ENCODE measurements around the gene KDM4B. TPM values are rescaled to one million over a fixed set of nuclear protein-coding genes. Genes with fewer than 3 reads are reported as not detected.

The KDM4B gene
- total and polyA plus RNA-seq, 10 of the 15 experiments (the other 5 are each of a cell fraction or from before 2014, with no cell fraction given), result 0.47 to 49.6 (median 16.2) TPM

DNA sequence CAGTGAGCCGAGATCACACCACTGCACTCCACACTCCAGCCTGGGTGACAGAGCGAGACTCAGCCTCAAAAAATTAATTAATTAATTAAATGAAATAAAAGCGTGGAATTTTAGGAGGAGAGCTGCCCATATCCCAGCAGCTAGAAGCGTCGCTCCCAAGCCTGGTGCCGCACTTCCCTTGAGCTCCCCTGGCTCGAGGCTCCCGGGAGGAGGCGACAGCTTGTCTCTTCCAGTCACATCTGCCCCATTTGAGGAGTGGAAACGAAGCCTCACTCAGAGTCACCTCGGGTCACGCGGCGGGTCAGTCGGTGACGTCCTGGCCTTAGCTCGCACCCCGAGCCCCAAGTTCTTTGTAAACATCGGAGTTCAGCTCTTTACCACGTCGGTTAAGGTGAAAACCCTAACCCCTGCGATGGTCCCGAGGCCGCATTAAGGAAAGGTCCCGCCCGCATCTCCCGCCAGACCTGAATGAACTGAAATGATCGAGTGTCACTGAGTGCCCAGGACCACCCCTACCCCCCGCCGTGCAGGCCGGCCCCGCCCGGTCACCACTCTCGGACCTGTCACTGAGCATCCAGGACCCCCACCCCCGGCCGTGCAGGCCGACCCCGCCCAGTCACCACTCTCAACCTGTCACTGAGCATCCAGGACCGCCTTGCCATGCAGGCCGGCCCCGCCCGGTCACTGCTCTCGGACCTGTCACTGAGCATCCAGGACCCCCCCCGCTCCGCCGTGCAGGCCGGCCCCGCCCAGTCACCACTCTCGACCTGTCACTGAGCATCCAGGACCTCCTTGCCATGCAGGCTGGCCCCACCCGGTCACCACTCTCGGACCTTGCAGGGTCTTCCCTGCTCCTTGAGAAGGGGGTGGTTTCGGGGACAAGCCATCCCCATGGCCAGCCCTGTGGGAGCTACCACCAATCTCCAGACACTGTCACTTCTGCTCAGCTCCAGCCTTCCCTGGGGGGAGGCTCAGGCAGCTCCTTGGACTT, 176.9 kb downstream of the KDM4B start:
- POLR2A ChIA-PET, result no interaction called here
- Histone ChIP-seq H3K27ac (ENCODE audit: control insufficient read depth, insufficient read depth) (no peak overlapping the region), H3K4me1 (ENCODE audit: control insufficient read depth, insufficient read depth, low read length) (no peaks in the 10 kb centered on the region), H3K9ac (ENCODE audit: control insufficient read depth, insufficient read depth, low read length) (no peak overlapping the region), H3K4me2 (ENCODE audit: control insufficient read depth, insufficient read depth) (no peak overlapping the region), H2AFZ (ENCODE audit: control insufficient read depth, low read depth, low read length) (no peak overlapping the region), H3K9me3 (replicated peaks; ENCODE audit: control insufficient read depth, insufficient read depth, low read length) (no peaks in the 10 kb centered on the region), H3K79me2 (ENCODE audit: control insufficient read depth, insufficient read depth, low read length) (peaks cover 2% of the 10 kb centered on the region), H4K20me1 (ENCODE audit: control insufficient read depth, insufficient read depth) (no peaks in the 10 kb centered on the region), H3K36me3 (ENCODE audit: control insufficient read depth in 2 of 2, insufficient read depth in 2 of 2, low read length in 1 of 2) (peaks cover 12 to 24% of the 10 kb centered on the region in 2 experiments), H3K27me3 (replicated peaks in 1 of 2; ENCODE audit: control insufficient read depth in 2 of 2, insufficient read depth in 2 of 2, low read length in 1 of 2) (no peaks in the 10 kb centered on the region), H3K4me3 (no peak overlapping the region)
- BruUV-seq (replicated peaks), result no TSS peak
- ATAC-seq (no peak), FAIRE-seq (no peak), DNase-seq (ENCODE audit: low read depth, low spot score) (no peak)
- whole genome bisulfite sequencing (ENCODE audit: insufficient coverage, insufficient replicate concordance, low lambda C conversion rate, missing lambda C conversion rate), result 96% methylated on average over 29 of the region's 52 CpGs
- intact Hi-C loops (cut with micrococcal nuclease; ENCODE audit: unreplicated experiment), result no loop called here
- SMC1A ChIA-PET (ENCODE audit: uncharacterized antibody, unreplicated experiment), result no interaction called here
- RAD21 ChIA-PET (ENCODE audit: unreplicated experiment), result no interaction called here
- CTCF ChIA-PET, result interaction anchor here (0.6 to 1.1 kb wide), 2 partner anchors 185 to 273 kb away, joined by 3 read pairs; no protein-coding TSS in a partner anchor
- in situ Hi-C loops (cut with MboI), result no loop called here
- TF ChIP-seq, protein P1, sequence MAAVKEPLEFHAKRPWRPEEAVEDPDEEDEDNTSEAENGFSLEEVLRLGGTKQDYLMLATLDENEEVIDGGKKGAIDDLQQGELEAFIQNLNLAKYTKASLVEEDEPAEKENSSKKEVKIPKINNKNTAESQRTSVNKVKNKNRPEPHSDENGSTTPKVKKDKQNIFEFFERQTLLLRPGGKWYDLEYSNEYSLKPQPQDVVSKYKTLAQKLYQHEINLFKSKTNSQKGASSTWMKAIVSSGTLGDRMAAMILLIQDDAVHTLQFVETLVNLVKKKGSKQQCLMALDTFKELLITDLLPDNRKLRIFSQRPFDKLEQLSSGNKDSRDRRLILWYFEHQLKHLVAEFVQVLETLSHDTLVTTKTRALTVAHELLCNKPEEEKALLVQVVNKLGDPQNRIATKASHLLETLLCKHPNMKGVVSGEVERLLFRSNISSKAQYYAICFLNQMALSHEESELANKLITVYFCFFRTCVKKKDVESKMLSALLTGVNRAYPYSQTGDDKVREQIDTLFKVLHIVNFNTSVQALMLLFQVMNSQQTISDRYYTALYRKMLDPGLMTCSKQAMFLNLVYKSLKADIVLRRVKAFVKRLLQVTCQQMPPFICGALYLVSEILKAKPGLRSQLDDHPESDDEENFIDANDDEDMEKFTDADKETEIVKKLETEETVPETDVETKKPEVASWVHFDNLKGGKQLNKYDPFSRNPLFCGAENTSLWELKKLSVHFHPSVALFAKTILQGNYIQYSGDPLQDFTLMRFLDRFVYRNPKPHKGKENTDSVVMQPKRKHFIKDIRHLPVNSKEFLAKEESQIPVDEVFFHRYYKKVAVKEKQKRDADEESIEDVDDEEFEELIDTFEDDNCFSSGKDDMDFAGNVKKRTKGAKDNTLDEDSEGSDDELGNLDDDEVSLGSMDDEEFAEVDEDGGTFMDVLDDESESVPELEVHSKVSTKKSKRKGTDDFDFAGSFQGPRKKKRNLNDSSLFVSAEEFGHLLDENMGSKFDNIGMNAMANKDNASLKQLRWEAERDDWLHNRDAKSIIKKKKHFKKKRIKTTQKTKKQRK (IDR thresholded peaks at IDR 0.05; ENCODE audit: low read depth, low read length), result no peak
- TF ChIP-seq ESRRA (IDR thresholded peaks at IDR 0.05; ENCODE audit: low read length) (no peak), RBBP5 (conservative IDR thresholded peaks at IDR 0.05) (no peak), TBL1XR1 (IDR thresholded peaks at IDR 0.05; ENCODE audit: low read depth, low read length) (no peak), POU2F2 (IDR thresholded peaks at IDR 0.05; ENCODE audit: borderline replicate concordance, low read depth, low read length) (no peak), NFIC (IDR thresholded peaks at IDR 0.05; ENCODE audit: low read depth, low read length) (no peak), CHD4 (IDR thresholded peaks at IDR 0.05) (no peak), SREBF2 (IDR thresholded peaks at IDR 0.05; ENCODE audit: low read length) (no peak), ZNF384 (IDR thresholded peaks at IDR 0.05; ENCODE audit: borderline replicate concordance, low read depth, low read length) (no peak)
- TF ChIP-seq, protein P2, sequence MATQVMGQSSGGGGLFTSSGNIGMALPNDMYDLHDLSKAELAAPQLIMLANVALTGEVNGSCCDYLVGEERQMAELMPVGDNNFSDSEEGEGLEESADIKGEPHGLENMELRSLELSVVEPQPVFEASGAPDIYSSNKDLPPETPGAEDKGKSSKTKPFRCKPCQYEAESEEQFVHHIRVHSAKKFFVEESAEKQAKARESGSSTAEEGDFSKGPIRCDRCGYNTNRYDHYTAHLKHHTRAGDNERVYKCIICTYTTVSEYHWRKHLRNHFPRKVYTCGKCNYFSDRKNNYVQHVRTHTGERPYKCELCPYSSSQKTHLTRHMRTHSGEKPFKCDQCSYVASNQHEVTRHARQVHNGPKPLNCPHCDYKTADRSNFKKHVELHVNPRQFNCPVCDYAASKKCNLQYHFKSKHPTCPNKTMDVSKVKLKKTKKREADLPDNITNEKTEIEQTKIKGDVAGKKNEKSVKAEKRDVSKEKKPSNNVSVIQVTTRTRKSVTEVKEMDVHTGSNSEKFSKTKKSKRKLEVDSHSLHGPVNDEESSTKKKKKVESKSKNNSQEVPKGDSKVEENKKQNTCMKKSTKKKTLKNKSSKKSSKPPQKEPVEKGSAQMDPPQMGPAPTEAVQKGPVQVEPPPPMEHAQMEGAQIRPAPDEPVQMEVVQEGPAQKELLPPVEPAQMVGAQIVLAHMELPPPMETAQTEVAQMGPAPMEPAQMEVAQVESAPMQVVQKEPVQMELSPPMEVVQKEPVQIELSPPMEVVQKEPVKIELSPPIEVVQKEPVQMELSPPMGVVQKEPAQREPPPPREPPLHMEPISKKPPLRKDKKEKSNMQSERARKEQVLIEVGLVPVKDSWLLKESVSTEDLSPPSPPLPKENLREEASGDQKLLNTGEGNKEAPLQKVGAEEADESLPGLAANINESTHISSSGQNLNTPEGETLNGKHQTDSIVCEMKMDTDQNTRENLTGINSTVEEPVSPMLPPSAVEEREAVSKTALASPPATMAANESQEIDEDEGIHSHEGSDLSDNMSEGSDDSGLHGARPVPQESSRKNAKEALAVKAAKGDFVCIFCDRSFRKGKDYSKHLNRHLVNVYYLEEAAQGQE (IDR thresholded peaks at IDR 0.05; ENCODE audit: low read depth, low read length), result no peak
- TF ChIP-seq, protein P3, sequence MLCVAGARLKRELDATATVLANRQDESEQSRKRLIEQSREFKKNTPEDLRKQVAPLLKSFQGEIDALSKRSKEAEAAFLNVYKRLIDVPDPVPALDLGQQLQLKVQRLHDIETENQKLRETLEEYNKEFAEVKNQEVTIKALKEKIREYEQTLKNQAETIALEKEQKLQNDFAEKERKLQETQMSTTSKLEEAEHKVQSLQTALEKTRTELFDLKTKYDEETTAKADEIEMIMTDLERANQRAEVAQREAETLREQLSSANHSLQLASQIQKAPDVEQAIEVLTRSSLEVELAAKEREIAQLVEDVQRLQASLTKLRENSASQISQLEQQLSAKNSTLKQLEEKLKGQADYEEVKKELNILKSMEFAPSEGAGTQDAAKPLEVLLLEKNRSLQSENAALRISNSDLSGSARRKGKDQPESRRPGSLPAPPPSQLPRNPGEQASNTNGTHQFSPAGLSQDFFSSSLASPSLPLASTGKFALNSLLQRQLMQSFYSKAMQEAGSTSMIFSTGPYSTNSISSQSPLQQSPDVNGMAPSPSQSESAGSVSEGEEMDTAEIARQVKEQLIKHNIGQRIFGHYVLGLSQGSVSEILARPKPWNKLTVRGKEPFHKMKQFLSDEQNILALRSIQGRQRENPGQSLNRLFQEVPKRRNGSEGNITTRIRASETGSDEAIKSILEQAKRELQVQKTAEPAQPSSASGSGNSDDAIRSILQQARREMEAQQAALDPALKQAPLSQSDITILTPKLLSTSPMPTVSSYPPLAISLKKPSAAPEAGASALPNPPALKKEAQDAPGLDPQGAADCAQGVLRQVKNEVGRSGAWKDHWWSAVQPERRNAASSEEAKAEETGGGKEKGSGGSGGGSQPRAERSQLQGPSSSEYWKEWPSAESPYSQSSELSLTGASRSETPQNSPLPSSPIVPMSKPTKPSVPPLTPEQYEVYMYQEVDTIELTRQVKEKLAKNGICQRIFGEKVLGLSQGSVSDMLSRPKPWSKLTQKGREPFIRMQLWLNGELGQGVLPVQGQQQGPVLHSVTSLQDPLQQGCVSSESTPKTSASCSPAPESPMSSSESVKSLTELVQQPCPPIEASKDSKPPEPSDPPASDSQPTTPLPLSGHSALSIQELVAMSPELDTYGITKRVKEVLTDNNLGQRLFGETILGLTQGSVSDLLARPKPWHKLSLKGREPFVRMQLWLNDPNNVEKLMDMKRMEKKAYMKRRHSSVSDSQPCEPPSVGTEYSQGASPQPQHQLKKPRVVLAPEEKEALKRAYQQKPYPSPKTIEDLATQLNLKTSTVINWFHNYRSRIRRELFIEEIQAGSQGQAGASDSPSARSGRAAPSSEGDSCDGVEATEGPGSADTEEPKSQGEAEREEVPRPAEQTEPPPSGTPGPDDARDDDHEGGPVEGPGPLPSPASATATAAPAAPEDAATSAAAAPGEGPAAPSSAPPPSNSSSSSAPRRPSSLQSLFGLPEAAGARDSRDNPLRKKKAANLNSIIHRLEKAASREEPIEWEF (IDR thresholded peaks at IDR 0.05; ENCODE audit: insufficient replicate concordance, low read depth, low read length), result no peak

Measured in GM12878 (cell line).